ENCODE measurements around the gene MTMR6.

DNA sequence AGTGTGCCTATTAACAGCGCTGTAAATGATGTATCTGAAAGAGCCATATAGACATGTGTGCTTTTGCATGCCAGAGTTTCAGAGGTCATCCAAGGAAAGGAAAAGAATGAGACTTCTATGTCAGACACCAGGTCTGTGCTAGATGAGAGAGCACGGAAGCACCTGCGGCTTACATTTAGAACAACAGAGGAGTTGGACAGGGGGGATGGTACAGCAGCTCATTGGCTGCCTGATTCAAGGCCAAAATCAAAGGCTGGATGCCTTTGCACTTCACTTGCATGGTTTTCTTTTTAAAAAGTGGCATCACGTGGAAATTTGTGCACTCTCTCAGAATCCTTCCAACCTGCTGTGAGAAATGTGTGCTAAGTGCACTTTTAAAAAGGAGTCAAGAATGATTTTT lies 82.4 kb downstream of the MTMR6 start:
- TF ChIP-seq, protein P1, sequence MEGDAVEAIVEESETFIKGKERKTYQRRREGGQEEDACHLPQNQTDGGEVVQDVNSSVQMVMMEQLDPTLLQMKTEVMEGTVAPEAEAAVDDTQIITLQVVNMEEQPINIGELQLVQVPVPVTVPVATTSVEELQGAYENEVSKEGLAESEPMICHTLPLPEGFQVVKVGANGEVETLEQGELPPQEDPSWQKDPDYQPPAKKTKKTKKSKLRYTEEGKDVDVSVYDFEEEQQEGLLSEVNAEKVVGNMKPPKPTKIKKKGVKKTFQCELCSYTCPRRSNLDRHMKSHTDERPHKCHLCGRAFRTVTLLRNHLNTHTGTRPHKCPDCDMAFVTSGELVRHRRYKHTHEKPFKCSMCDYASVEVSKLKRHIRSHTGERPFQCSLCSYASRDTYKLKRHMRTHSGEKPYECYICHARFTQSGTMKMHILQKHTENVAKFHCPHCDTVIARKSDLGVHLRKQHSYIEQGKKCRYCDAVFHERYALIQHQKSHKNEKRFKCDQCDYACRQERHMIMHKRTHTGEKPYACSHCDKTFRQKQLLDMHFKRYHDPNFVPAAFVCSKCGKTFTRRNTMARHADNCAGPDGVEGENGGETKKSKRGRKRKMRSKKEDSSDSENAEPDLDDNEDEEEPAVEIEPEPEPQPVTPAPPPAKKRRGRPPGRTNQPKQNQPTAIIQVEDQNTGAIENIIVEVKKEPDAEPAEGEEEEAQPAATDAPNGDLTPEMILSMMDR (optimal IDR thresholded peaks at IDR 0.05 in 1 of 3, IDR thresholded peaks at IDR 0.05 in 1 of 3, conservative IDR thresholded peaks at IDR 0.05 in 1 of 3; ENCODE audit: extremely low read depth in 1 of 3, insufficient read depth in 2 of 3, low read length in 3 of 3), result no peak
- TF ChIP-seq EZH2 (IDR thresholded peaks at IDR 0.05; ENCODE audit: low read length), result no peak
